AG09319 (cell line): ENCODE data around the gene HEXIM1.

ENCODE experiments used
- DNase-seq: peaks from one replicate; pipeline ENCODE4 v3.0.0-alpha.2; 2010; ENCODE audit warnings: low read depth; ENCODE audit errors: extremely low read depth
- TF ChIP-seq, protein P1 (sequence below): IDR thresholded peaks from 2 replicates; pipeline ENCODE4 v1.5.1; 2011; ENCODE audit warnings: low read depth, mild to moderate bottlenecking, inconsistent platforms, low read length, moderate library complexity

Gene HEXIM1

DNA sequence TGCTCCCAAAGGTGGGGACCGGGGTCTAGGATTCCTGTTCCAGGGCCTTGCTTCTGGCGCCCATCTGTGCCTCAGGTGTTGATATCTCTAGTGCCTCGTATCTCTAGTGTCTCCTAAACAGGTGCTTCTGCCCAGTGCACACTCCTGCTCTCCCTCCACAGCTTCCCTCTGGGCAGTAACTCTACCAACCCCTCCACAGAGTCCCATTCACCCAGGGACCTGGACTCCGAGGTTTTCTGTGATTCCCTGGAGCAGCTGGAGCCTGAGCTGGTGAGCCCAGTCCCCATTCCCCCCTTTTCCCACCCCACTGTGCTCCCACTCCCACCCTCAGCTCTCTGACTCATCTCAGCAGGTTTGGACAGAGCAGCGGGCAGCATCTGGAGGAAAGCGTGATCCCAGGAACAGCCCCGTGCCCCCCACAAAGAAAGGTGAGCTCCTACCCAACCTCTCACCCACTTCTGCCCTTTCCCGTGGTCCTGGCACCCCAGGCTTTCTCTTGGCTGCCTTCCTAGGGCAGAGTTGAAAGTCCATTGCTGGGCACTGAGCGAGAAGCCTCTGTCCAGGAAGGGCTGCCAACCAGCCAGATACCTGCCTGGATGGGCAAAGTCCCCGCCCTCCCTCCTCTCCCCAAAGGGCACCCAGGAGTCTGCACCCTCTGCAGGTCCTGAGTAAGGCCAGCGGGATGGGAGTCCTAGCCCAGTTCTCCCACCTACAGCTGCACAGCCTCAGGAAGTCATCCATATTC, 10.5 kb upstream of the HEXIM1 start:
- TF ChIP-seq, protein P1, sequence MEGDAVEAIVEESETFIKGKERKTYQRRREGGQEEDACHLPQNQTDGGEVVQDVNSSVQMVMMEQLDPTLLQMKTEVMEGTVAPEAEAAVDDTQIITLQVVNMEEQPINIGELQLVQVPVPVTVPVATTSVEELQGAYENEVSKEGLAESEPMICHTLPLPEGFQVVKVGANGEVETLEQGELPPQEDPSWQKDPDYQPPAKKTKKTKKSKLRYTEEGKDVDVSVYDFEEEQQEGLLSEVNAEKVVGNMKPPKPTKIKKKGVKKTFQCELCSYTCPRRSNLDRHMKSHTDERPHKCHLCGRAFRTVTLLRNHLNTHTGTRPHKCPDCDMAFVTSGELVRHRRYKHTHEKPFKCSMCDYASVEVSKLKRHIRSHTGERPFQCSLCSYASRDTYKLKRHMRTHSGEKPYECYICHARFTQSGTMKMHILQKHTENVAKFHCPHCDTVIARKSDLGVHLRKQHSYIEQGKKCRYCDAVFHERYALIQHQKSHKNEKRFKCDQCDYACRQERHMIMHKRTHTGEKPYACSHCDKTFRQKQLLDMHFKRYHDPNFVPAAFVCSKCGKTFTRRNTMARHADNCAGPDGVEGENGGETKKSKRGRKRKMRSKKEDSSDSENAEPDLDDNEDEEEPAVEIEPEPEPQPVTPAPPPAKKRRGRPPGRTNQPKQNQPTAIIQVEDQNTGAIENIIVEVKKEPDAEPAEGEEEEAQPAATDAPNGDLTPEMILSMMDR: no peak
- DNase-seq: no peak

DNA sequence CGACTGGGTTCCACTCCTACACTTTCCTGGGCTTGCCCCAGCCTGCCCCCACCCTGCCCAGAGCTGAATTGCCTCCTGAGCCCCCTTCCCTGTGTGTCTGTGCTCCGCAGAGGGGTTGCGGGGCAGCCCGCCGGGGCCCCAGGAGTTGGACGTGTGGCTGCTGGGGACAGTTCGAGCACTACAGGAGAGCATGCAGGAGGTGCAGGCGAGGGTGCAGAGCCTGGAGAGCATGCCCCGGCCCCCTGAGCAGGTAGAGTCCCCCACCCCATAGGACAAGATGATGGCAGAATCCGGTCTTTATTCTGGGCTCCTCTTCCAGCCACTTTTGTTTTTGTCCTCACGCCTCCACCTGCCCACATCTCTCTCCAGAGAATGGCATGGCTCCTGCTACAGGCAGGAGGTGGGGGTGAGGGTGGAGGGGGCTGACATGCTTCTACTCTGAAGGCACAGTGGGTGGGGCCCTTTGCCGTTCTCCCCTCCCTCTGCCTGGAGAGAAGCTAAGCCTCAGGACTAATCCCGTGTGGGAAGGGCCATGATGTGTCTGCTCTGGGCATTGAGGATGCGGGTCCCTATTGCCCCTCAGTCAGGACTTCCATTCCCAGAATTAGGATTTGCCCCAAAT, 9.3 kb upstream of the HEXIM1 start:
- no peak for DNase-seq
- TF ChIP-seq, protein P1: no peak

DNA sequence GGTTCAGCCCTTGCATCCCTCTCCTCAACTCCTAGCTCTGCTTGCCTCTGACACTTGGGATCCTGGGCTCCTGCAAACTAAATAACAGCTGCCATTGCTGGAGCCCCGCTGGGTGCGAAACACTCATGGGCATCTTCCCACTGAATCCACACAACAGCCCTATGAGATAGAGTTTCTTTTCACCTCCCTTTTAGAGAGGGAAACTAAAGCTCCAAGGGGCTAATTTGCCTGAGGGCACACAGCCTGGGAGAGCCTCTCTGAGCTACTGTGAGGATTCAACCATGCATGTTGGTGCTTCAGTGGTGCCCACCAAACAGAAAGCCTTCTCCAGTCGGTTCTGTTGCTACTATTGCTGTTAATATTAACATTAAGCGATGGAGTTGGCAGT, 8.7 kb upstream of the HEXIM1 start:
- TF ChIP-seq, protein P1: no peak
- no peak for DNase-seq

DNA sequence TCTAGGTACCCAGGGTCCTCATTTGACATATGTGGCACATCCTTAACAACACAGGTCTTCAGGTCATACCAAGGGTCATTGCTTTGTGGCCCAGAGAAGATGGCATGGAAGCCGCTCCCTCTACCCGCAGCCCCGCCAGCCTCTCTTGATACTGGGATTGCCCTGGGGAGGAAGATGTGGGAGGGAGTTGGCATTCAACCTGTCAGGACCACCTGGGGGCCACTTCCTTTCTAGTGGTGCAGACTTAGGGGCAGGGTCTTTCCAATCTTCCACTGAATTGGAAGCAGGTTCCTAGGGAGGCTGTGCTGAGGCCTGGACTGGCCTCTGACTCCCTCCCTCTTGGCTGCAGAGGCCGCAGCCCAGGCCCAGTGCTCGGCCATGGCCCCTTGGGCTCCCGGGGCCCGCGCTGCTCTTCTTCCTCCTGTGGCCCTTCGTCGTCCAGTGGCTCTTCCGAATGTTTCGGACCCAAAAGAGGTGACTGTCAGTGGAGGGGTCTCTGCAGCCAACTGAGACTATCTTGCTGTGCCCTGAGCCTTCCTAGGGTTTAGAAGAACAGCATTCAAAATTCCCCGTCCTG, 5.1 kb upstream of the HEXIM1 start:
- DNase-seq: no peak
- TF ChIP-seq, protein P1: no peak

DNA sequence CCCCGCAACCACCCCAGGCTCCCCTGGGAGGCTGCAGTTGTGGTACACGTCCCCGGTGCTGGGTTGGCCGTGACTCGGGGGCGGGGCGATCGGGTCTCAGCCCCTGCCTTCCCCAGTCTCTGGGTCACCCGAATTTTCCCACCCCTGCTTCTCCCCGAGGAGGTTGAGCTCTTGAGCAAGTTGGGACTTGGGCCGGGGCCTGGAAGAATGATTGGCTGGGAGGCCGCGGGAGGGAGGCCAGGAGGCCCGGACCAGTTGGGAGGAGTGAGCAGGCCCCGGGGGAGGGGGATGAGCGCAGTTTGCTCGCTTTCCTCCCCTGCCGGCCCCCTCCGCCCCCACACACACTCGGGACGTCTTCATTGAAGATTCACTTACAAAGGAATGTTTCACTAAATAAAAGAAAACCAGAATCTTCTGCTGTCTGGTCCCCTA, 4.5 kb upstream of the HEXIM1 start:
- TF ChIP-seq, protein P1: no peak
- DNase-seq: no peak

DNA sequence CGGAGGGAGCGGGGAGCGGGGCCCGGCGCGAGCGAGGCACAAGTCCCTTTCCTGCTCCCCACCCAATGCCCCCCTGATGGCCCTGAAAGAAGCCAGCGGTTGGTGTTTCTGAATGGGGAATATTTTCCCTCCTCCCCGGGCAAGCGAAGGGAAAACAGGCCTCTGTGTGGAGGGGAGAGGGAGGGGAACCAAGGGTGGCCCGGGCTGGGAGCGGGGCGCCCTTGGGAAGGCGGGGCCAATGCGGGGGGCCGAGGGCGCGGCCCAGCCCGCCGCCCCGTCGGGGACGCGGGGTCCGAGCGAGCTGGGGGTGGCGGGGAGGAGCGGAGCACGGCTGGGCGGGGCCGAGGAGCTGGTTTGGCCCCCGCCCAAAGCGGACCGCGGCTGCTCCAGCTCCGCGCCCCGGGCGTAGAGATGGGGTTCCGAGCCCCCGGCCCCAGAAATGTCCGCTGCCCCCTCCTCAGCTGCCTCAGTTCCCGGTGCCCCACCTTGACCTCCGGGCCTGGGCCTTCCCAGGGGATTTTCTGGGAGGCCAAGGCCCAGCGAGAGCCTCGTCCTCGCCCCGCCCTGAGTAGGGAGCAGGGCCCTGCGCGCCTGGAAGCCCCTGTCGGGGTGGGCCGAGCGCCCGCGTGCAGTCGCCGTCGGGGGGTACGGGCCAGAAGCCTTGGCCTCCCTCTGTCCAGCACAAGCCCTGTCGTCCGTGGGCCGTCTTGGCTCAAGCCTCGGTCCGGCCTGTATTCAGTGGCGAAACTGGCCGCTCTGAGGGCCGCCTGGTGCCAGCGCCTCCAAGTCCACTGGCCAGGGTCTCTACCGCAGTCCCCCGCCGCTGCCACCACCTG, 3.9 kb upstream of the HEXIM1 start:
- TF ChIP-seq, protein P1: no peak
- DNase-seq: no peak
